IgD-negative memory B cell (primary cell): ENCODE data around the gene TBC1D9. TPM values are rescaled to one million over a fixed set of nuclear protein-coding genes. Genes with fewer than 3 reads are reported as not detected.

ENCODE experiments used
- H3K27ac Mint-ChIP-seq, 3 donors: one replicate each; pipeline ENCODE4 v1.8.0; 2020 to 2022; ENCODE audit warnings: mild to moderate bottlenecking in 3 of 3, mixed read lengths in 3 of 3, moderate library complexity in 1 of 3
- H3K27me3 Mint-ChIP-seq: one replicate; pipeline ENCODE4 v1.8.0; 2021; ENCODE audit warnings: mixed read lengths
- H3K36me3 Mint-ChIP-seq: one replicate; pipeline ENCODE4 v1.8.0; 2020; ENCODE audit warnings: mild to moderate bottlenecking, mixed read lengths
- H3K4me1 Mint-ChIP-seq, 3 donors: one replicate each; pipeline ENCODE4 v1.8.0; 2020 to 2022; ENCODE audit warnings: mixed read lengths in 3 of 3, mild to moderate bottlenecking in 1 of 3
- H3K4me3 Mint-ChIP-seq, 4 donors: one replicate each; pipeline ENCODE4 v1.8.0; 2020 to 2022; ENCODE audit warnings: mild to moderate bottlenecking in 4 of 4, mixed read lengths in 4 of 4, moderate library complexity in 3 of 4
- H3K9me3 Mint-ChIP-seq, 3 donors: one replicate each; pipeline ENCODE4 v1.8.0; 2020 to 2021; ENCODE audit warnings: mixed read lengths in 3 of 3, mild to moderate bottlenecking in 1 of 3
- polyA plus RNA-seq: library from polyadenylated mRNA; unstranded; fragments of 300-500 nt; fragmentation: Illumina TruSeq; gene quantifications from one replicate; pipeline ENCODE4 v1.2.3, GENCODE V29; 2021

Gene TBC1D9
- polyA plus RNA-seq, 1 donor from 2014 or later, result 59.4 TPM

GRCh38 chr4:140724760-140725159 is 31.4 kb downstream of the TBC1D9 start:
- peaks cover 56 to 69% (median 63%) of the 10 kb centered on the region in 3 donors for H3K4me1 Mint-ChIP-seq
- H3K4me3 Mint-ChIP-seq, result peak overlapping the region in 2 of 4 donors; percentile 49 to 71
- H3K27ac Mint-ChIP-seq, result peak overlapping the region; percentile 59 to 89 (median 73)

DNA sequence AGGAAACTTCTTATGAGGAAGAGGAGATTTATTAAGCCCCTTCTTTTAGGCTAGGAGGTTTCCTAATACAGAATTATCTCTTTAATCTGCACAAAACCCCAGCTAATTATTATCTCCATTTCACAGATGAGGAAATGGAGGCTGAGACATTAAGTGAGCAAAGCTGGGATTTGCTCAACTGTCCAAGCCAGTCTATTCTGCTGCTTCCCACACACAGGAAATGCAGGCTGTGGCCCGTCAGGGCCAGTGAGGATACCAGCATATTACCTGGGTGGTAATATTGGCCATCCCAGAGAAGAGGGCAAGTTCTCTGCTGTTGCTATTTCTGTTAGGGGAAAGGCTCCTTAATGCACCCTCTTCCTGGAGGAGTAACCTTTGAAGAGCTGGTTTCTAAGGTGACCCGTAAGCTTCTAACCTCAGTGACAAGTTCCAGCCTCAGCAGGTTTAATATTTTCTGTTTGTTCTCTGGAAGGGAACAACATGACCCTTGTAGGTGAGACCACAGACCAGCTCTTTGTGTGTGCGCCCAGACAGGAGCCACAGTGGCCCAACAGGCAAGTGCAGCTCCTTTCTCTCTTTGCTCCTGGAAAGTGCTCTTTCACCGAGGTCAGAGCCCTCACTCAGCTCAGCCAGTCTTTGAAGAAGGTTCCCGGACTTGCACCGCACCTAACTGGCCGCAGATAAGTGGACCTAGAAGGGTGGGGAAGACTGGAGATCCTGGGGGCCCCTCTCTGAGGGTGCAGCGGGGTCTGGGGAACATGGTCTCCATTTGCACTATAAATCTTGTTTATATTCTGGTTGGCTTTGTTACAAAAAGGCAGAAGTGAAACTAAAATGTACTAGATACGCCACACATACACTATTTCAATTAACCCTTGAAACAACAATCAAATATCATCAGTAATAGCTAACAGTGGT is 35.5 kb downstream of the TBC1D9 start:
- H3K9me3 Mint-ChIP-seq, result peaks cover 0 to 1% (median 0%) of the 10 kb centered on the region in 3 donors
- peak overlapping the region; percentile 78 to 96 (median 90) for H3K4me3 Mint-ChIP-seq
- H3K4me1 Mint-ChIP-seq, result peaks cover 68 to 73% (median 71%) of the 10 kb centered on the region in 3 donors
- peak overlapping the region; percentile 87 to 100 (median 99) for H3K27ac Mint-ChIP-seq
- peaks cover 14% of the 10 kb centered on the region for H3K36me3 Mint-ChIP-seq
- no peaks in the 10 kb centered on the region for H3K27me3 Mint-ChIP-seq

More at GRCh38 chr4:140724760-140725159, 31.4 kb downstream of the TBC1D9 start:
- Mint-ChIP-seq H3K27me3 (peaks cover 2% of the 10 kb centered on the region), H3K36me3 (peaks cover 22% of the 10 kb centered on the region), H3K9me3 (peaks cover 0 to 2% (median 0%) of the 10 kb centered on the region in 3 donors)

DNA sequence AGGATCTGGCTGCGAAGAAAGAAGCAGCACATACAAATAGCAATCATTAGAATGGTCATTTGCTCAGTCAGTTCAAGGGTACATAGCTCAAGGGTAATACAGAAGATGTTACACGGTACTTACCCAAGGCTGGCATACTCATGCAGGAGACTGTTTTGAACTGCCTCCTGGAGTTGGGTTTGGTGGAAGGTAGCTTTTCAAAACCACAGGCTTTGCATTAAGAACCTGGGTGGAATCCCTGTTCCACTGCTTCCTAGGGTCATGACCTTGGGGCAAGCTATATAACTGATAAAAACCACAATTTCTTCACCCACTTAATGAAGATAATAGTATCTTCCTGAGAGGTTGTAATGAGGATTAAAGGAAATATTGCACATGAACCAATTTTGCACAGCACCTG is 36.5 kb downstream of the TBC1D9 start:
- peak overlapping the region; percentile 73 to 96 (median 82) for H3K4me3 Mint-ChIP-seq
- H3K4me1 Mint-ChIP-seq, result peaks cover 71 to 75% (median 74%) of the 10 kb centered on the region in 3 donors
- H3K9me3 Mint-ChIP-seq, result peaks cover 0 to 1% (median 0%) of the 10 kb centered on the region in 3 donors
- H3K27ac Mint-ChIP-seq, result peak overlapping the region; percentile 87 to 100 (median 99)
- peaks cover 13% of the 10 kb centered on the region for H3K36me3 Mint-ChIP-seq
- no peaks in the 10 kb centered on the region for H3K27me3 Mint-ChIP-seq

GRCh38 chr4:140719022-140719421 is 37.2 kb downstream of the TBC1D9 start:
- peaks cover 12% of the 10 kb centered on the region for H3K36me3 Mint-ChIP-seq
- peak overlapping the region; percentile 87 to 100 (median 99) for H3K27ac Mint-ChIP-seq
- peaks cover 73 to 78% (median 75%) of the 10 kb centered on the region in 3 donors for H3K4me1 Mint-ChIP-seq
- H3K27me3 Mint-ChIP-seq, result no peaks in the 10 kb centered on the region
- peaks cover 0 to 1% (median 0%) of the 10 kb centered on the region in 3 donors for H3K9me3 Mint-ChIP-seq
- H3K4me3 Mint-ChIP-seq, result peak overlapping the region; percentile 73 to 96 (median 82)

DNA sequence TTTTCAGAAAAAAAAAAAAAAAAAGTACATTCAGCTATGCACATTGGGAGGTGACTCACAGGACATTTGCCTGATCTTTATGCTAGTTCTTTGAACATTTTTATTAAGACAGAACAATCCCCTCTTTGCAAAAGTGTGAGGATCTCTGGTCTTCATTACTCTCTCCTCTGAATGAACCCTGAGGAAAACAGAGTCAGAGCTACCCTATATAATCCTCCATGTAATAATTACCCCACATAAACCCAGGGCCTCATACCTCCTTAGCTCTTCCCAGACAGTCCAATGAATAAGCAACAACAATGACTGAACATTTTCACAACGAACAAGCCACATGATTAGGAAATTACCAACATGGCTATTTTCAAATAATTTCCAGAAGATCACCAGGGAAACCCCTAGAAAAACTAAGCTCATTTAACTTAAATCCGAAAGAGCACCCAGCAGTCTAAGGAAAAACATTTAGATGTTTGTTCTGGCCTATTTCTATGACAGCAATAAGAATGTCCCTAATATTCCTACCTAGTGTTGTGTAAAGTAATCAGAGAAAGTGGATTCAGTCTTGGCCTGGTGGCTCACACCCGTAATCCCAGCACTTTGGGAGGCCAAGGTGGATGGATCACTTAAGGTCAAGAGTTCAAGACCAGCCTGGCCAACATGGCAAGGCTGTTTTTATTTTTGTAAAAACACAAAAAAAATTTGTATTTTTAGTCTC is 37.8 kb downstream of the TBC1D9 start:
- Mint-ChIP-seq H3K4me1 (peaks cover 74 to 80% (median 75%) of the 10 kb centered on the region in 3 donors), H3K9me3 (peaks cover 0 to 1% (median 0%) of the 10 kb centered on the region in 3 donors), H3K4me3 (peak overlapping the region; percentile 5 to 65 (median 56)), H3K27ac (peak overlapping the region; percentile 41 to 86 (median 72)), H3K36me3 (peaks cover 12% of the 10 kb centered on the region), H3K27me3 (no peaks in the 10 kb centered on the region)

DNA sequence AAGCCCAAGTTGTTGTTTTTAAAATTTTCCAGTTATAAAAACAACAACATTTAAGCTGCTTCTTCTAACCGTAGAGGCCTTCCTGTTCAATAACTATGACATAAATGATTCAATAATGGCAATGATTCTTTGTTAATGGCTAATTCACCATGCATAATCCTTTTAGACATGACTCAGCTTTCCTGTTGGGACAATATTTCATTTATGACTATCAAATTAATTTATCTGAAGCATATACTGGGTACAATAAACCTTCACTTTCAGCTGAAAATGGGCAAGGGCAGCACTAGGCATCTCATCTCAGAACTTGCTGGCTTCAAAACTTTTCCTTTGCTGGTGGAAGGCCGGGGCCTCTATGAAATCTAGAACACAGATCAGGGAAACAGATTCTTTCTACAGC is 38.9 kb downstream of the TBC1D9 start:
- H3K27me3 Mint-ChIP-seq, result no peaks in the 10 kb centered on the region
- H3K4me1 Mint-ChIP-seq, result peaks cover 70 to 73% (median 71%) of the 10 kb centered on the region in 3 donors
- H3K9me3 Mint-ChIP-seq, result peaks cover 0 to 1% (median 0%) of the 10 kb centered on the region in 3 donors
- H3K36me3 Mint-ChIP-seq, result peaks cover 12% of the 10 kb centered on the region
- H3K27ac Mint-ChIP-seq, result peak overlapping the region; percentile 26 to 92 (median 76)
- peak overlapping the region; percentile 4 to 74 (median 66) for H3K4me3 Mint-ChIP-seq

- H3K27me3 Mint-ChIP-seq, result no peaks in the 10 kb centered on the region
- peaks cover 62 to 71% (median 67%) of the 10 kb centered on the region in 3 donors for H3K4me1 Mint-ChIP-seq
- peaks cover 16% of the 10 kb centered on the region for H3K36me3 Mint-ChIP-seq
- peaks cover 0 to 1% (median 0%) of the 10 kb centered on the region in 3 donors for H3K9me3 Mint-ChIP-seq
- H3K27ac Mint-ChIP-seq, result peak overlapping the region in 2 of 3 donors; percentile 59 to 89
- no peak overlapping the region for H3K4me3 Mint-ChIP-seq
These were observed 41.1 kb downstream of the TBC1D9 start for GRCh38 chr4:140715119-140715518.

GRCh38 chr4:140711910-140712309 is 44.3 kb downstream of the TBC1D9 start:
- Mint-ChIP-seq H3K36me3 (peaks cover 19% of the 10 kb centered on the region), H3K27ac (peak overlapping the region; percentile 73 to 86 (median 81)), H3K9me3 (peaks cover 0 to 1% (median 0%) of the 10 kb centered on the region in 3 donors), H3K27me3 (no peaks in the 10 kb centered on the region), H3K4me3 (peak overlapping the region in 3 of 4 donors; percentile 37 to 39 (median 38)), H3K4me1 (peaks cover 58 to 65% (median 61%) of the 10 kb centered on the region in 3 donors)

DNA sequence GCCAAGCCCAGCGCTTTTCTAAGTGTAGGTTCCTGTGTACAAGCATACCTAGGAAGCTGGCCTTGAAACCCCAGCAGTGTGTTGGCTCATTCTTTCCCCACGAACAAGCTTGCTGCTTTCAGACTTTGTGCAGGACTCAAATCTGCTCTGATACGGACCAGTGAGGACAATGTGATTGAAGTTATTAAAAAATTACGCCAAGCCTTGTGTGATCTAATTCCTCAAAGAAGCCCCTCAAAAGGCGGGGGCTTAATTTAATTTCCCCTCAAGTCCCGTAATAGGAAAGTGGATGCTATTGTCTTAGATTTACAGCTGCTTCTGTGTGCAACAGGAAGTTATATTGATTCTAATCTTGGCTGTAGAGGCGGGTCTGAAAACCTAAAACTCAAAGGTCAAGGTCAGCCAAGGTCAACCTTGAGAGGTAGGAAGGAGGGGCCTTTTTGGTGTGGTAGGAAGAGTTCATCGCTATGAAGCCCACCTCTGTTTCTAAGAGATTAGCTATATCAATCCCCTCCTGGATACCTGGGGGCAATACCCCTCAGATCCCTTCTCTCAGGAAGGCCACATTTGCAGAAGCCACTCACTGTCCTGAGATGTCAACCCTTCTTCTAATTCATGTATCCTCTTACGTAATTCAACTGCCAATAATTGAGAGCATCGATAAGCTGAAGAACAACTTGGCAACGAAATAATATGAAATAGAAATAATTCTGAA is 45.1 kb downstream of the TBC1D9 start:
- H3K27me3 Mint-ChIP-seq, result no peaks in the 10 kb centered on the region
- peaks cover 19% of the 10 kb centered on the region for H3K36me3 Mint-ChIP-seq
- H3K4me3 Mint-ChIP-seq, result peak overlapping the region in 2 of 4 donors; percentile 80 to 88
- H3K27ac Mint-ChIP-seq, result peak overlapping the region; percentile 47 to 92 (median 81)
- peaks cover 56 to 62% (median 58%) of the 10 kb centered on the region in 3 donors for H3K4me1 Mint-ChIP-seq
- H3K9me3 Mint-ChIP-seq, result peaks cover 0 to 1% (median 0%) of the 10 kb centered on the region in 3 donors

DNA sequence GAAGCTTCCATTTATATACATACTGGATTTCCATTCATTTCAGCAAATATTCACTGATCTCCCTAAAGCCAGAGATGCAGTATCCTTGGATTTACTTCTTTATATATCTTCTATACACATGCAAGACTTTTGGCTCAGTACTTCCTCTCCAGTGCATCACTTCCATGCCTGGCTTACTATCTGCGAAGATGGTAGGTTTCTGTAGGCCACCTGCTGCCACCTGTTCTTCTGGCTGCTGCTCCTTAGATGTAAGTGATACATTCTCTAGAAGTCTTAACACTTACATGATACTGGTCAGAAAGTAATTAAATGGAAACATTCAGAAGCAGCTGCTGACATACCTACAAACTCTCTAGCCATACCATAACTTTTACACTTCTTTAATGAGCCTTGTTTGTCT is 48.9 kb downstream of the TBC1D9 start:
- Mint-ChIP-seq H3K27ac (peak overlapping the region; percentile 23 to 57 (median 33)), H3K36me3 (peaks cover 9% of the 10 kb centered on the region), H3K4me3 (peak overlapping the region in 1 of 4 donors; percentile 38), H3K4me1 (peaks cover 66 to 72% (median 68%) of the 10 kb centered on the region in 3 donors), H3K9me3 (peaks cover 0 to 1% (median 0%) of the 10 kb centered on the region in 3 donors), H3K27me3 (no peaks in the 10 kb centered on the region)

DNA sequence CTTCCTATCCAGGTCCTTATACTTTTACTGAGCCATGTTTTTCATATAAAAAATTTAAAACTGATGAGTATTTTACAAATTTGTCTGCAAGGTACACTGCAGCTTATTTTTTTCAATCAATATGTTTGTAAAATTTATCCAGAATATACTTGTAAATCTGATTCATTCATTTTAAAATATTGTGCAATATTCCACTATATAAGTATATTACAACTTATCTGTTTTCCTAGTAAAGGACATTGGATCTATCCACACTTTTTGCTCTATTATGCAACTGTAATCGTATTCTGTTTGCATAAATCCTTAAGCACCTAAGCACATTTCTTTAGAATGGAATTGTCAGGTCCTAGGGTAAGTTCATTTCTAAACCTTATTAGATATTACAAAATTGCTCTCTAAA is 49.5 kb downstream of the TBC1D9 start:
- Mint-ChIP-seq H3K4me3 (no peak overlapping the region), H3K9me3 (peaks cover 0 to 1% (median 0%) of the 10 kb centered on the region in 3 donors), H3K27me3 (no peaks in the 10 kb centered on the region), H3K27ac (peak overlapping the region in 1 of 3 donors; percentile 30), H3K4me1 (peaks cover 62 to 73% (median 66%) of the 10 kb centered on the region in 3 donors), H3K36me3 (peaks cover 9% of the 10 kb centered on the region)

DNA sequence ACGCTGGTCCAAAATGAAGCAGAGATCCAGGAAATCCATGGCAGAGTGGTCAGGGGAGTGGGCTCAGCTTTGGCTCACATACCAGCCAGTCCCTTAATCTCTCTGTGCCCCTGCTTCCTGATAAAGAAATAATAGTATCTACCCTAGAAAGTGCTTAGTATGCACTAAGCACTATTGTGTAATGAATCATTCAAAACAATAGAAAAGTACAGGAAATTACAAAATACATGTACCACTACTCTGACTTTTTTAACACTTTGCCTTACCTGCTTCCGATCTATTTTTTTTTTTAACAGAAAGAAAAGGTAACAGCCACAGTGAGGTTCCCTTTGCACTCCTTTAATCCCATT is 49.9 kb downstream of the TBC1D9 start:
- Mint-ChIP-seq H3K4me1 (peaks cover 63 to 73% (median 66%) of the 10 kb centered on the region in 3 donors), H3K4me3 (peak overlapping the region in 1 of 4 donors; percentile 43), H3K27ac (peak overlapping the region in 2 of 3 donors; percentile 30 to 31), H3K36me3 (peaks cover 8% of the 10 kb centered on the region), H3K27me3 (no peaks in the 10 kb centered on the region), H3K9me3 (peaks cover 0 to 1% (median 0%) of the 10 kb centered on the region in 3 donors)

DNA sequence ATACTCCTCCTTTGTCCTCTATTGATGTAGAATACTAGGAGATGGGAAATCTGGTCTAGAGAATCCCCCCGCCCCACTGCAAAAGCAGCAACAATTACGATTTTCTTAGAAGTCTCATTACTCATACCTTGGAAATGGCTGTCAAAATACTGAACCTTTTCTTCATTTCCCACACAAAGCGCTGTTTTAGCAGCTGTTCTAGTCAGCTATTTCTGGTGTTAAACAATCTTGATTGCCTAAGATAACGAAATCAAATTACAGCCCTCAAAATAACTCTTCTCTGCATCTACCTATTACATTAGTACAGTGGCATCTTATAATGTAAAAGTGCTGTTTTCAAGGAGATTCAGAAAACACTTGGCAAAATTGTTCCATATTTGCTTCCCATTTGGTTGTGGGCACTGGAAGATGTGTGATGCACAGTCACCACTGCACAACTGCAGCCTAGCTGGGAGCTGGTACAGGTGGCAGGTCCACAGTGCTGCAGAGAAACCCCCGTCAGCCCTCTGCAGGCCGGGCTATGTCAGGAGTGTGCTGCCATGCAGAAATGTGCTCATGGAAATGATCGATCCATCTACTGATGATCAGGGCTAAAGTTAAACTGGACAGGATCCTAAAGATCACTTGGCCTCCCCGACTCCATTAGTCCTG is 50.4 kb downstream of the TBC1D9 start:
- Mint-ChIP-seq H3K4me1 (peaks cover 59 to 68% (median 62%) of the 10 kb centered on the region in 3 donors), H3K36me3 (peaks cover 4% of the 10 kb centered on the region), H3K9me3 (peaks cover 0 to 1% (median 0%) of the 10 kb centered on the region in 3 donors), H3K4me3 (peak overlapping the region in 2 of 4 donors; percentile 36 to 43), H3K27me3 (no peaks in the 10 kb centered on the region), H3K27ac (peak overlapping the region in 2 of 3 donors; percentile 31 to 34)
